Fibroblast of villous mesenchyme (primary cell): ENCODE measurements around the gene TNFAIP8L1. TPM values are rescaled to one million over a fixed set of nuclear protein-coding genes. Genes with fewer than 3 reads are reported as not detected.

Source experiments
- DNase-seq: peaks from one replicate; pipeline ENCODE4 v3.0.0-alpha.2; 2010; ENCODE audit warnings: low read depth
- H3K4me3 ChIP-seq: 2 replicates; pipeline ENCODE4 v1.5.1; 2011; ENCODE audit warnings: low read depth, mild to moderate bottlenecking, low read length
- CTCF ChIP-seq: IDR thresholded peaks from 2 replicates; pipeline ENCODE4 v1.5.1; 2012; ENCODE audit warnings: low read depth, mild to moderate bottlenecking, low read length; ENCODE audit not compliant: insufficient read depth
- total RNA-seq: library from RNA; depleted of rRNA; stranded (reverse); fragments of >200 nt; gene quantifications from 2 replicates; pipeline ENCODE4 v1.2.3, GENCODE V29; 2012

The TNFAIP8L1 gene
- total RNA-seq, 1 donor: 4.3 TPM

GRCh38 chr19:4647676-4648644, 8.6 kb downstream of the TNFAIP8L1 start:
- TF ChIP-seq CTCF: peak; percentile 7
- no peak for DNase-seq

GRCh38 chr19:4649392-4650047, 10.2 kb downstream of the TNFAIP8L1 start:
- TF ChIP-seq CTCF: no peak
- no peak overlapping the region for H3K4me3 ChIP-seq
- DNase-seq: no peak

More at GRCh38 chr19:4647676-4648644, 8.6 kb downstream of the TNFAIP8L1 start:
- H3K4me3 ChIP-seq: no peak overlapping the region

GRCh38 chr19:4650159-4650558, 10.8 kb downstream of the TNFAIP8L1 start:
- no peak for DNase-seq
- H3K4me3 ChIP-seq: no peak overlapping the region
- TF ChIP-seq CTCF: no peak

- no peak for TF ChIP-seq CTCF
- no peak overlapping the region for H3K4me3 ChIP-seq
These were observed 12.8 kb downstream of the TNFAIP8L1 start for GRCh38 chr19:4652075-4652474.

GRCh38 chr19:4653793-4654436, 14.6 kb downstream of the TNFAIP8L1 start:
- DNase-seq: no peak
- no peak for TF ChIP-seq CTCF
- H3K4me3 ChIP-seq: no peak overlapping the region

More at GRCh38 chr19:4652075-4652474, 12.8 kb downstream of the TNFAIP8L1 start:
- no peak for DNase-seq

- TF ChIP-seq CTCF: no peak
- peak; percentile 11 for DNase-seq
- no peak overlapping the region for H3K4me3 ChIP-seq
These were observed 15.4 kb downstream of the TNFAIP8L1 start for GRCh38 chr19:4654437-4655361.
